HepG2 (cell line): ENCODE data around the gene TTLL1. TPM values are rescaled to one million over a fixed set of nuclear protein-coding genes. Genes with fewer than 3 reads are reported as not detected.

Experiments used
- DR1 ChIP-seq: sonication (generic); formaldehyde crosslinking; IDR thresholded peaks from 2 replicates; pipeline ENCODE4 v1.8.0; 2021; ENCODE audit warnings: mild to moderate bottlenecking, missing genetic modification reagents, inconsistent platforms
- HNRNPUL1 ChIP-seq: fragments of 200-400 bp; formaldehyde crosslinking; IDR thresholded peaks from 2 replicates; pipeline ENCODE4 v1.6.1; 2017; ENCODE audit warnings: low read depth, mild to moderate bottlenecking, low read length, moderate library complexity
- KAT2B ChIP-seq: fragments of 150-350 bp; IDR thresholded peaks from 2 replicates; pipeline ENCODE4 v1.6.1; 2014; ENCODE audit warnings: low read depth, low read length, borderline replicate concordance
- LRRFIP1 ChIP-seq: sonication (generic); formaldehyde crosslinking; conservative IDR thresholded peaks from 2 replicates; pipeline ENCODE4 v1.4.0; 2020; ENCODE audit warnings: missing genetic modification reagents
- MTA1 ChIP-seq: sonication (generic); formaldehyde crosslinking; IDR thresholded peaks from 2 replicates; pipeline ENCODE4 v1.4.0; 2020; ENCODE audit warnings: missing genetic modification reagents, mild to moderate bottlenecking, borderline replicate concordance
- PCBP1 ChIP-seq: fragments of 200-400 bp; formaldehyde crosslinking; IDR thresholded peaks from 2 replicates; pipeline ENCODE4 v1.6.1; 2017; ENCODE audit warnings: mild to moderate bottlenecking, low read depth, low read length, borderline replicate concordance
- SCMH1 ChIP-seq: sonication (generic); formaldehyde crosslinking; IDR thresholded peaks from 2 replicates; pipeline ENCODE4 v1.9.0; 2021; ENCODE audit warnings: missing genetic modification reagents, mild to moderate bottlenecking, borderline replicate concordance
- SNAI1 ChIP-seq: sonication (generic); formaldehyde crosslinking; IDR thresholded peaks from 2 replicates; pipeline ENCODE4 v1.5.0; 2020; ENCODE audit warnings: mild to moderate bottlenecking, missing genetic modification reagents, borderline replicate concordance
- SYNCRIP ChIP-seq: fragments of 200-400 bp; formaldehyde crosslinking; IDR thresholded peaks from 2 replicates; pipeline ENCODE4 v1.6.1; 2018; ENCODE audit warnings: mild to moderate bottlenecking, low read depth, low read length; ENCODE audit not compliant: insufficient read depth
- YEATS2 ChIP-seq: sonication (generic); formaldehyde crosslinking; IDR thresholded peaks from 2 replicates; pipeline ENCODE4 v1.4.0; 2020; ENCODE audit warnings: missing genetic modification reagents, borderline replicate concordance
- ZNF562 ChIP-seq: sonication (generic); formaldehyde crosslinking; IDR thresholded peaks from 2 replicates; pipeline ENCODE4 v1.8.0; 2022; ENCODE audit warnings: missing genetic modification reagents, borderline replicate concordance
- ZNF614 ChIP-seq: IDR thresholded peaks from 2 replicates; pipeline ENCODE4 v1.6.1; 2018; ENCODE audit warnings: missing biosample characterization, missing genetic modification reagents, inconsistent platforms, borderline replicate concordance
- ZNF644 ChIP-seq: IDR thresholded peaks from 2 replicates; pipeline ENCODE4 v1.6.1; 2016; ENCODE audit warnings: low read depth
- polyA plus RNA-seq, 8 experiments: library from polyadenylated mRNA; depleted of rRNA in 3 of 8; stranded (reverse) in 7 of 8; unstranded in 1 of 8; fragments of >200 nt; fragmentation: Illumina TruSeq in 4 of 8; extraction: Trizol in 4 of 8; gene quantifications; 2 replicates each; pipeline versions ENCODE4 v1.2.1 to v1.2.3, GENCODE V29; 2011 to 2016; ENCODE audit warnings: low read depth in 4 of 8, missing spikeins in 1 of 8, mixed read lengths in 1 of 8; ENCODE audit not compliant: insufficient read depth in 1 of 8
- total RNA-seq, 5 experiments: library from RNA; depleted of rRNA; stranded (reverse); fragments of >200 nt; fragmentation: Illumina TruSeq; extraction: Trizol; gene quantifications; 2 replicates each; pipeline ENCODE4 v1.2.3, GENCODE V29; 2016; ENCODE audit warnings: low read depth in 1 of 5
- TF ChIP-seq, protein P1 (sequence below): sonication (generic); formaldehyde crosslinking; IDR thresholded peaks from 2 replicates; pipeline ENCODE4 v1.5.0; 2020; ENCODE audit warnings: mild to moderate bottlenecking, missing genetic modification reagents, borderline replicate concordance
- TF ChIP-seq, protein P2 (sequence below): sonication (generic); formaldehyde crosslinking; IDR thresholded peaks from 2 replicates; pipeline ENCODE4 v1.4.0; 2020; ENCODE audit warnings: mild to moderate bottlenecking, missing genetic modification reagents
- TF ChIP-seq, protein P3 (sequence below): sonication (generic); formaldehyde crosslinking; IDR thresholded peaks from 2 replicates; pipeline ENCODE4 v1.5.1; 2020; ENCODE audit warnings: missing genetic modification reagents, mild to moderate bottlenecking, borderline replicate concordance
- TF ChIP-seq, protein P4 (sequence below): sonication (generic); formaldehyde crosslinking; IDR thresholded peaks from 2 replicates; pipeline ENCODE4 v1.8.0; 2022; ENCODE audit warnings: mild to moderate bottlenecking, missing genetic modification reagents, moderate library complexity

Gene TTLL1
- total and polyA plus RNA-seq, 2 of the 13 experiments (the other 11 are each of a cell fraction or from before 2014, with no cell fraction given): 1.6 to 5.3 TPM

GRCh38 chr22:42993651-42994275, 95.4 kb downstream of the TTLL1 start (continued):
- TF ChIP-seq, protein P1, sequence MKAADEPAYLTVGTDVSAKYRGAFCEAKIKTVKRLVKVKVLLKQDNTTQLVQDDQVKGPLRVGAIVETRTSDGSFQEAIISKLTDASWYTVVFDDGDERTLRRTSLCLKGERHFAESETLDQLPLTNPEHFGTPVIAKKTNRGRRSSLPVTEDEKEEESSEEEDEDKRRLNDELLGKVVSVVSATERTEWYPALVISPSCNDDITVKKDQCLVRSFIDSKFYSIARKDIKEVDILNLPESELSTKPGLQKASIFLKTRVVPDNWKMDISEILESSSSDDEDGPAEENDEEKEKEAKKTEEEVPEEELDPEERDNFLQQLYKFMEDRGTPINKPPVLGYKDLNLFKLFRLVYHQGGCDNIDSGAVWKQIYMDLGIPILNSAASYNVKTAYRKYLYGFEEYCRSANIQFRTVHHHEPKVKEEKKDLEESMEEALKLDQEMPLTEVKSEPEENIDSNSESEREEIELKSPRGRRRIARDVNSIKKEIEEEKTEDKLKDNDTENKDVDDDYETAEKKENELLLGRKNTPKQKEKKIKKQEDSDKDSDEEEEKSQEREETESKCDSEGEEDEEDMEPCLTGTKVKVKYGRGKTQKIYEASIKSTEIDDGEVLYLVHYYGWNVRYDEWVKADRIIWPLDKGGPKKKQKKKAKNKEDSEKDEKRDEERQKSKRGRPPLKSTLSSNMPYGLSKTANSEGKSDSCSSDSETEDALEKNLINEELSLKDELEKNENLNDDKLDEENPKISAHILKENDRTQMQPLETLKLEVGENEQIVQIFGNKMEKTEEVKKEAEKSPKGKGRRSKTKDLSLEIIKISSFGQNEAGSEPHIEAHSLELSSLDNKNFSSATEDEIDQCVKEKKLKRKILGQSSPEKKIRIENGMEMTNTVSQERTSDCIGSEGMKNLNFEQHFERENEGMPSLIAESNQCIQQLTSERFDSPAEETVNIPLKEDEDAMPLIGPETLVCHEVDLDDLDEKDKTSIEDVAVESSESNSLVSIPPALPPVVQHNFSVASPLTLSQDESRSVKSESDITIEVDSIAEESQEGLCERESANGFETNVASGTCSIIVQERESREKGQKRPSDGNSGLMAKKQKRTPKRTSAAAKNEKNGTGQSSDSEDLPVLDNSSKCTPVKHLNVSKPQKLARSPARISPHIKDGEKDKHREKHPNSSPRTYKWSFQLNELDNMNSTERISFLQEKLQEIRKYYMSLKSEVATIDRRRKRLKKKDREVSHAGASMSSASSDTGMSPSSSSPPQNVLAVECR (CRISPR knock-in tag): no peak; the same call in 1 of the 2 replicates
- TF ChIP-seq, protein P2, sequence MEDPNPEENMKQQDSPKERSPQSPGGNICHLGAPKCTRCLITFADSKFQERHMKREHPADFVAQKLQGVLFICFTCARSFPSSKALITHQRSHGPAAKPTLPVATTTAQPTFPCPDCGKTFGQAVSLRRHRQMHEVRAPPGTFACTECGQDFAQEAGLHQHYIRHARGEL: no peak
- TF ChIP-seq SYNCRIP (no peak), SNAI1 (no peak), ZNF562 (CRISPR knock-in tag) (no peak), KAT2B (no peak), ZNF614 (peak; percentile 38; the same call in 1 of the 2 replicates), MTA1 (CRISPR knock-in tag) (no peak; the same call in 1 of the 2 replicates), ZNF644 (CRISPR knock-in tag) (peak; percentile 54), PCBP1 (no peak), SCMH1 (CRISPR knock-in tag) (no peak), DR1 (CRISPR knock-in tag) (no peak), HNRNPUL1 (no peak), YEATS2 (CRISPR knock-in tag) (no peak), LRRFIP1 (CRISPR knock-in tag) (no peak)
- TF ChIP-seq, protein P3, sequence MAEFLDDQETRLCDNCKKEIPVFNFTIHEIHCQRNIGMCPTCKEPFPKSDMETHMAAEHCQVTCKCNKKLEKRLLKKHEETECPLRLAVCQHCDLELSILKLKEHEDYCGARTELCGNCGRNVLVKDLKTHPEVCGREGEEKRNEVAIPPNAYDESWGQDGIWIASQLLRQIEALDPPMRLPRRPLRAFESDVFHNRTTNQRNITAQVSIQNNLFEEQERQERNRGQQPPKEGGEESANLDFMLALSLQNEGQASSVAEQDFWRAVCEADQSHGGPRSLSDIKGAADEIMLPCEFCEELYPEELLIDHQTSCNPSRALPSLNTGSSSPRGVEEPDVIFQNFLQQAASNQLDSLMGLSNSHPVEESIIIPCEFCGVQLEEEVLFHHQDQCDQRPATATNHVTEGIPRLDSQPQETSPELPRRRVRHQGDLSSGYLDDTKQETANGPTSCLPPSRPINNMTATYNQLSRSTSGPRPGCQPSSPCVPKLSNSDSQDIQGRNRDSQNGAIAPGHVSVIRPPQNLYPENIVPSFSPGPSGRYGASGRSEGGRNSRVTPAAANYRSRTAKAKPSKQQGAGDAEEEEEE (CRISPR knock-in tag): no peak
- TF ChIP-seq, protein P4, sequence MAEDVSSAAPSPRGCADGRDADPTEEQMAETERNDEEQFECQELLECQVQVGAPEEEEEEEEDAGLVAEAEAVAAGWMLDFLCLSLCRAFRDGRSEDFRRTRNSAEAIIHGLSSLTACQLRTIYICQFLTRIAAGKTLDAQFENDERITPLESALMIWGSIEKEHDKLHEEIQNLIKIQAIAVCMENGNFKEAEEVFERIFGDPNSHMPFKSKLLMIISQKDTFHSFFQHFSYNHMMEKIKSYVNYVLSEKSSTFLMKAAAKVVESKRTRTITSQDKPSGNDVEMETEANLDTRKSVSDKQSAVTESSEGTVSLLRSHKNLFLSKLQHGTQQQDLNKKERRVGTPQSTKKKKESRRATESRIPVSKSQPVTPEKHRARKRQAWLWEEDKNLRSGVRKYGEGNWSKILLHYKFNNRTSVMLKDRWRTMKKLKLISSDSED (CRISPR knock-in tag): no peak
